Karpas-422 (cell line): ENCODE data around the gene WSCD2. TPM values are rescaled to one million over a fixed set of nuclear protein-coding genes. Genes with fewer than 3 reads are reported as not detected.

Experiments
- DNase-seq: peaks from one replicate; pipeline ENCODE4 v3.0.0-alpha.2; 2015
- H2AFZ ChIP-seq: fragments of 200-600 bp; sonication (generic); 2 replicates; pipeline ENCODE4 v1.6.1; 2014; ENCODE audit warnings: antibody characterized with exemption, low read length, mixed read lengths
- H3K27ac ChIP-seq: fragments of 200-600 bp; sonication (generic); 2 replicates; pipeline ENCODE4 v1.5.1; 2014; ENCODE audit warnings: mild to moderate bottlenecking, low read length, moderate library complexity
- H3K27me3 ChIP-seq: fragments of 200-600 bp; sonication (generic); 2 replicates; pipeline ENCODE4 v1.6.1; 2014; ENCODE audit warnings: low read length, mixed read lengths
- H3K36me3 ChIP-seq: fragments of 200-600 bp; sonication (generic); 2 replicates; pipeline ENCODE4 v1.6.1; 2014; ENCODE audit warnings: low read length, mixed read lengths; ENCODE audit not compliant: insufficient read depth
- H3K4me1 ChIP-seq: fragments of 200-600 bp; sonication (generic); 2 replicates; pipeline ENCODE4 v1.6.1; 2014; ENCODE audit warnings: mild to moderate bottlenecking, low read length, mixed read lengths
- H3K4me2 ChIP-seq: fragments of 200-600 bp; sonication (generic); 2 replicates; pipeline ENCODE4 v1.6.1; 2014; ENCODE audit warnings: low read length, low read depth, mild to moderate bottlenecking; ENCODE audit not compliant: poor library complexity, severe bottlenecking
- H3K4me3 ChIP-seq: fragments of 200-600 bp; sonication (generic); 2 replicates; pipeline ENCODE4 v1.5.1; 2014; ENCODE audit warnings: mild to moderate bottlenecking, antibody characterized with exemption, low read length, mixed read lengths
- H3K79me2 ChIP-seq: fragments of 200-600 bp; sonication (generic); 2 replicates; pipeline ENCODE4 v1.6.1; 2014; ENCODE audit warnings: mild to moderate bottlenecking, low read length, mixed read lengths
- H3K9ac ChIP-seq: fragments of 200-600 bp; sonication (generic); 2 replicates; pipeline ENCODE4 v1.6.0; 2014; ENCODE audit warnings: low read length
- H3K9me2 ChIP-seq: fragments of 200-600 bp; sonication (generic), shearing (Covaris generic); replicated peaks from 2 replicates; pipeline ENCODE4 v1.6.0; 2014; ENCODE audit warnings: mild to moderate bottlenecking, low read length, moderate library complexity; ENCODE audit not compliant: insufficient read depth
- H3K9me3 ChIP-seq: fragments of 300-700, 200-600 bp; sonication (generic); 2 replicates; pipeline ENCODE4 v1.6.1; 2014; ENCODE audit warnings: low read length, mixed read lengths
- H4K20me1 ChIP-seq: fragments of 200-600 bp; sonication (generic); 2 replicates; pipeline ENCODE4 v1.6.1; 2014; ENCODE audit warnings: mild to moderate bottlenecking, antibody characterized with exemption, low read length, low read depth; ENCODE audit not compliant: insufficient read depth
- total RNA-seq: library from RNA; depleted of rRNA; stranded (reverse); fragments of >200 nt; shearing (Covaris generic); gene quantifications from 2 replicates; pipeline ENCODE4 v1.2.3, GENCODE V29; 2014; ENCODE audit warnings: low replicate concordance

Gene WSCD2
- total RNA-seq, 1 experiment from 2014 or later = not detected

GRCh38 chr12:108136697-108137096 lies 7.6 kb downstream of the WSCD2 start:
- H3K36me3 ChIP-seq = no peaks in the 10 kb centered on the region
- no peaks in the 10 kb centered on the region for H3K79me2 ChIP-seq
- no peak overlapping the region for H3K27ac ChIP-seq
- no peak for DNase-seq
- no peaks in the 10 kb centered on the region for H3K9me3 ChIP-seq
- no peaks in the 10 kb centered on the region for H3K27me3 ChIP-seq
- no peaks in the 10 kb centered on the region for H3K4me1 ChIP-seq
- no peak overlapping the region for H2AFZ ChIP-seq
- H3K4me3 ChIP-seq = no peak overlapping the region
- no peak overlapping the region for H3K4me2 ChIP-seq
- no peaks in the 10 kb centered on the region for H3K9me2 ChIP-seq
- H3K9ac ChIP-seq = no peak overlapping the region
- no peaks in the 10 kb centered on the region for H4K20me1 ChIP-seq

GRCh38 chr12:108139454-108139853 lies 10.4 kb downstream of the WSCD2 start:
- Histone ChIP-seq H3K4me3 (no peak overlapping the region), H3K9me3 (no peaks in the 10 kb centered on the region), H3K27me3 (no peaks in the 10 kb centered on the region), H4K20me1 (no peaks in the 10 kb centered on the region), H3K27ac (no peak overlapping the region), H3K36me3 (no peaks in the 10 kb centered on the region), H3K9ac (no peak overlapping the region), H3K4me1 (no peaks in the 10 kb centered on the region), H2AFZ (no peak overlapping the region), H3K79me2 (no peaks in the 10 kb centered on the region), H3K9me2 (no peaks in the 10 kb centered on the region), H3K4me2 (no peak overlapping the region)
- no peak for DNase-seq

GRCh38 chr12:108140501-108140900 lies 11.4 kb downstream of the WSCD2 start:
- no peak overlapping the region for H3K27ac ChIP-seq
- no peak overlapping the region for H3K4me2 ChIP-seq
- no peaks in the 10 kb centered on the region for H3K27me3 ChIP-seq
- DNase-seq = no peak
- no peak overlapping the region for H3K4me3 ChIP-seq
- no peaks in the 10 kb centered on the region for H3K9me2 ChIP-seq
- H3K9me3 ChIP-seq = no peaks in the 10 kb centered on the region
- H3K79me2 ChIP-seq = no peaks in the 10 kb centered on the region
- no peaks in the 10 kb centered on the region for H3K4me1 ChIP-seq
- H2AFZ ChIP-seq = no peak overlapping the region
- no peaks in the 10 kb centered on the region for H3K36me3 ChIP-seq
- no peaks in the 10 kb centered on the region for H4K20me1 ChIP-seq
- no peak overlapping the region for H3K9ac ChIP-seq

GRCh38 chr12:108141600-108142130 lies 12.6 kb downstream of the WSCD2 start:
- no peak for DNase-seq
- Histone ChIP-seq H3K4me2 (no peak overlapping the region), H3K36me3 (no peaks in the 10 kb centered on the region), H3K4me3 (no peak overlapping the region), H3K9me2 (no peaks in the 10 kb centered on the region), H3K9me3 (no peaks in the 10 kb centered on the region), H3K27me3 (no peaks in the 10 kb centered on the region), H3K79me2 (no peaks in the 10 kb centered on the region), H4K20me1 (no peaks in the 10 kb centered on the region), H2AFZ (no peak overlapping the region), H3K9ac (no peak overlapping the region), H3K4me1 (peaks cover 7% of the 10 kb centered on the region), H3K27ac (no peak overlapping the region)

GRCh38 chr12:108143144-108143543 lies 14.1 kb downstream of the WSCD2 start:
- no peaks in the 10 kb centered on the region for H3K27me3 ChIP-seq
- no peaks in the 10 kb centered on the region for H3K9me2 ChIP-seq
- no peaks in the 10 kb centered on the region for H4K20me1 ChIP-seq
- no peaks in the 10 kb centered on the region for H3K36me3 ChIP-seq
- no peak overlapping the region for H3K9ac ChIP-seq
- no peaks in the 10 kb centered on the region for H3K79me2 ChIP-seq
- no peak overlapping the region for H3K4me3 ChIP-seq
- no peak for DNase-seq
- H2AFZ ChIP-seq = no peak overlapping the region
- no peak overlapping the region for H3K4me2 ChIP-seq
- H3K27ac ChIP-seq = no peak overlapping the region
- peaks cover 7% of the 10 kb centered on the region for H3K4me1 ChIP-seq
- no peaks in the 10 kb centered on the region for H3K9me3 ChIP-seq

GRCh38 chr12:108144080-108144479 lies 15.0 kb downstream of the WSCD2 start:
- Histone ChIP-seq H3K4me3 (no peak overlapping the region), H4K20me1 (no peaks in the 10 kb centered on the region), H3K27ac (no peak overlapping the region), H3K4me1 (peaks cover 7% of the 10 kb centered on the region), H3K9me3 (no peaks in the 10 kb centered on the region), H3K4me2 (no peak overlapping the region), H3K9me2 (no peaks in the 10 kb centered on the region), H3K79me2 (no peaks in the 10 kb centered on the region), H3K36me3 (no peaks in the 10 kb centered on the region), H3K9ac (no peak overlapping the region), H2AFZ (no peak overlapping the region), H3K27me3 (no peaks in the 10 kb centered on the region)
- no peak for DNase-seq

GRCh38 chr12:108145011-108145410 lies 15.9 kb downstream of the WSCD2 start:
- Histone ChIP-seq H3K4me1 (peaks cover 7% of the 10 kb centered on the region), H3K27me3 (no peaks in the 10 kb centered on the region), H3K4me3 (no peak overlapping the region), H3K9me3 (no peaks in the 10 kb centered on the region), H3K36me3 (no peaks in the 10 kb centered on the region), H4K20me1 (no peaks in the 10 kb centered on the region), H2AFZ (no peak overlapping the region), H3K79me2 (no peaks in the 10 kb centered on the region), H3K4me2 (no peak overlapping the region), H3K9ac (no peak overlapping the region), H3K27ac (no peak overlapping the region), H3K9me2 (no peaks in the 10 kb centered on the region)
- DNase-seq = no peak

GRCh38 chr12:108146035-108146893 lies 17.2 kb downstream of the WSCD2 start:
- no peaks in the 10 kb centered on the region for H3K27me3 ChIP-seq
- no peaks in the 10 kb centered on the region for H3K36me3 ChIP-seq
- H3K4me1 ChIP-seq = peaks cover 7% of the 10 kb centered on the region
- no peaks in the 10 kb centered on the region for H3K9me3 ChIP-seq
- no peak overlapping the region for H3K9ac ChIP-seq
- no peak overlapping the region for H3K4me2 ChIP-seq
- no peak overlapping the region for H2AFZ ChIP-seq
- no peaks in the 10 kb centered on the region for H4K20me1 ChIP-seq
- H3K4me3 ChIP-seq = no peak overlapping the region
- H3K79me2 ChIP-seq = no peaks in the 10 kb centered on the region
- H3K27ac ChIP-seq = no peak overlapping the region
- no peaks in the 10 kb centered on the region for H3K9me2 ChIP-seq
- DNase-seq = peak; percentile 45
